Fibroblast of the conjunctiva (primary cell): ENCODE measurements around the gene C10orf90.

ENCODE experiments used
- DNase-seq: peaks from one replicate; pipeline ENCODE4 v3.0.0-alpha.2; 2010; ENCODE audit warnings: low read depth

C10orf90 gene

DNA sequence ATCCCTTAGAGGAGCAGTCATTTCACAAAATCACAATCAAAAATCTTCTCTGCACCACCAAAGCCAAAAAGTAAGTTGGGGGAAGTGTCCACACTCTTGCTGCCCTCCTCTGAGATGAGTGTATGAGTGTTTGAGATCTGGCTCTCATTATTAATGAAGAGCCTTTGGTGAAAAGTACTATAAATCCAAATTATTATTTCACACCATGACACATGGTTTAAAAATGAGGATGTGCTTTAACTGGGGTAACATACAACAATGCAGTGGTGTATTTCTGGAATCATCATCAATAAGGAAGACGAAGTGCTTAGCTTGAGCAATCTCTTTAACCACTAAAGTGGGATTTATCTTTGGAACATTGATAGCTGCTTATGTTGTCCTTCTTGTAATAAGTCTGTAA, 168.1 kb downstream of the C10orf90 start:
- DNase-seq = no peak

DNA sequence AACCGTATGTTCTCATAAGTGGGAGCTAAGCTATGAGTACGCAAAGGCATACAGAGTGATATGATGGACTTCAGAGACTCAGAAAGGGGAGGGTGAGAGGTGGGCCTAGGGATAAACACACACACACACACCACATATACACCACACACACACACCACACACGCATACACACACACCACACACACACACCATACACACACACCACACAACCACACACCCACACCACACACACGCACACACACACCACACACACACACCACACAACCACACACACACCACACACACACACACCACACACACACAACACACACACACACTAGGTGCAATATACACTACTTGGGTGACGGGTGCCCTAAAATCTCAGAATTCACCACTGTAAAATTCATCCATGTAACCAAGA, 168.7 kb downstream of the C10orf90 start:
- no peak for DNase-seq

DNA sequence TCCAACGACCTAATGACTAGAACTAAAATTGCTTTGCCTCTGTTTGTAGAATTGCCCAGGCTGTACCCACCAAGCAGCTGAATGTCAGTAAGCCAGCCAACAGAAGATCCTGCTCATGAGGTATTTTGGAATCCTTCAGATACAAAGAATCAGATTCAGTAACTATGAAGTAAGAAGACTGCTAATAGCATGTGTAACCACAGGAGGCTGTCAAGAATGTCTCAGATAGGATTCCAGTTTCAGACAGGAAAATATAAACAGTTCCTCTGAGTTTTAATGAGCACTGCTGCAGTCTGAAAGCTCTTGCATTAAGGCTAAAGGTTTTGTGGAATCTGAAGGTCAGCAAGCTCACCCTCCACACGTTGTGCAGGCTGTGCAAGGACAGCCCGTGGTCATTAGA, 169.6 kb downstream of the C10orf90 start:
- peak; percentile 8 for DNase-seq

DNA sequence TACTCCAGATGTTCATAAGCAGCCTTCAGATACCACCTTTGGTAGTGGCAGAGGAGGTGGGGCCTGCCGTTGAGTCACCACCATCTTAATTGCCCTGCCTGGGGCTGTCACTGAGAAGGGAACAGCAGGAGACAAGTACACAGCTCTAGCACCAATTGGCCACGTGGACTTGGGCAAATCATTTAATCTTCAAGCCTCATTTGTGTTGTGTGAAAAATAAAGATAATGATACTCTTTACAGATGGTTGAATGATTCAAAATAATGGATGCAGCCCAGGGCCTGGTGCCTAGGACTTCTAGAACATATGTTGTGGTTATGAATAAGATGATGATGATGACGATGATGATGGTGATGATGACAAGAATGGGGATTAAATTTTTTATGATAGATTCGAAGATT, 170.3 kb downstream of the C10orf90 start:
- DNase-seq = no peak

DNA sequence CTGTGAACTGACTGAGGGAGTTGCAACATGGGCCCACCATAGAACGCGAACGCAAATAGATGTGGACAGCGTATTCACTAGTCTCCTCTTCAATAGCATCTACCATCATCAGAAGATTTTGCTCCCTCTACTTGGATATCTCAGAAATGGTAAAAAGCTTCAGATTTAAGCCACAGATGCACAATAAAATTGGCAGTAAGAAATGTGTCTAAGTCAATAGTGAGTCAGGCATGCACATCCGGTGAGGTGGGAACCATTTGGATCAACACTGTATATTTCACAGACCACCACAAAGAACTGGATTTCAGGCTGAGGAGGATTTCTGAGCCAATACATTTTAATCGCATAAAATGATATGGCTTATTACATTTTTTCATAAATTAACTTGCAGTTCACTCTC, 170.7 kb downstream of the C10orf90 start:
- DNase-seq = no peak

DNA sequence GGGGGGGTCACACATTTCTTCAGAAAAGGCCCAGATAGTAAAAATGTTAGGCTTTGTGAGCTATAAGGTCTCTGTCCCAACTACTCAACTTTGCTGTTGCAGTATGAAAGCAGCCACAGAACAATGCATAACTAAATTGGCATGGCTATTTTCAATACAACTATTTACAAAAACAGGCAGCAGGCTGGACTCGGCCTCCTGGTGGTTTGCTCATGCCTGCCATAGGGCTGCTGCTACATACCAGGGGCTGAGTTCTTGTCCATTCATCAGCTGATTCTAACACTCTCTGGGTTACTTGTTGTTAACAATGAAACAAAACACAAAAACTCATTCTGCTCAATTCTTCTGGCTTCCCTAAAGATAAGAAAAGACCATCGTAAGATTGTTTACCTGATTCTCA, 172.8 kb downstream of the C10orf90 start:
- no peak for DNase-seq

DNA sequence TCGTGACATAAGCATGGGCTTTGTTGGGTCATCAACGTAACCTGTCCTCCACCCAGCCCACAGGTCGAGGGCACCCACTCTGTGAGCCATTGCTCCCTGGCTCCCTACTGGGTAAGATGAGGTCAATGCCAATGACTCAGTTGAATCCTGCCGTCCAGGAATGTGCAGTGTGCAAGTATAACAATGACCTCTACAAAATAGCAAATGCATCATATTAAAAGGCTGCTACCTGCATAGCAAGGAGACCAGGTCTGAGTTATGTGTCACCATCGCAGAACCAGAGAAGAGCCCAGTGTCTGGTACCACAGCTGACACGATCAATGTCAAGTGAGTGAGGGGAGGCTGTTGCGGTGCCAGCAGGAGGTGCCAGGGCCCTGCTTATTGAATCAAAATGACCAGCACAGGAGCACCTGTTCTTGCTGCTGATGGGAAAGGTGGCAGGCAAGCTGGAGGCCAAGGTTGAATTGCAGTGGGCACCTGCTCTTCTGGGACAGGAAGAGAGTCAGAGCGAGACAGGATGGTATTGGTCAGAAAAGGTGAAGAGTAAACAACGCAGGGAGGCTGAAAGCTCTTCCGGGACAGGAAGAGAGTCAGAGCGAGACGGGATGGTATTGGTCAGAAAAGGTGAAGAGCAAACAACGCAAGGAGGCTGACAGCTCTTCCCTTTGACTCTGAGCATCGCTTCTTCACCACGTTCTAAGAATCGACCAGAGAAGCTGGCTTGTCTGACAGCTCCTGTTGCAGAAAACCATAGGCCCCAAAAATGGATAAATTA, 173.5 kb downstream of the C10orf90 start:
- no peak for DNase-seq

DNA sequence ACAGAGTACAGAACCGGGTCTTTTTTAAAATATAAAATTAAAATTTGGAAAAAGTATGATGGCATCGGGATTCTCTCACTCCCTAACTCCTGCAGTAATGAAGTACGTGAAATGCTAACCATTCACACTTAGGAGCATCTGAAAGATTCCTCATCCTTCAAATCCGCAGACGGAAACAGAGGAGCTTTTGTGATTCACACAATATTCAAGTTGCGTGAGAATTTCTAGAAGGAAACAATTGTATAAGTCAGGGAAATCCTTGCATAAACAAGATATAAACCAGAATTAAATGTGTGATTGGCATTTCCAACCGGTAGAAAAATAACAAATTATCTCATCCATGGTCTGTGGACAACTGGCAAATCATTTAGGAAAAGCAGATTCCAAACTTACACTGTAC, 179.0 kb downstream of the C10orf90 start:
- DNase-seq = no peak

DNA sequence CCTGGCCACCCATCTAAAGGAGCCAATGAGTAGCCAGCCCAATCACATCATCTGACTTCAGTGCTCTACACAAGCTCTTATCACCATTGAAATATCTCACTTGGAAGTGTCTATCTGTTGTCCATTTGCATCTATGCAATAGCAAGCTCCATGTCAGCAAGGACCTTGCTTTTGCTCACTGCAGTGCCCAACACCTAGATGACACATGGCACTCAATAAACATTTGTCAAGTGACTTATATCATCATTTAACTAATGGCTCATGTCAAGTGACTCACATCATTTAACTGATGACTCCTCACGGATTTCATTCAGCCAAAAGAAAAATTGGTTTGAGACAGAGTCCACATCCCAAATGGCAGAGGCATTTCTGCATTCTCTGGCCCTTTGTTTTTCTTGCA, 189.3 kb downstream of the C10orf90 start:
- DNase-seq = no peak

DNA sequence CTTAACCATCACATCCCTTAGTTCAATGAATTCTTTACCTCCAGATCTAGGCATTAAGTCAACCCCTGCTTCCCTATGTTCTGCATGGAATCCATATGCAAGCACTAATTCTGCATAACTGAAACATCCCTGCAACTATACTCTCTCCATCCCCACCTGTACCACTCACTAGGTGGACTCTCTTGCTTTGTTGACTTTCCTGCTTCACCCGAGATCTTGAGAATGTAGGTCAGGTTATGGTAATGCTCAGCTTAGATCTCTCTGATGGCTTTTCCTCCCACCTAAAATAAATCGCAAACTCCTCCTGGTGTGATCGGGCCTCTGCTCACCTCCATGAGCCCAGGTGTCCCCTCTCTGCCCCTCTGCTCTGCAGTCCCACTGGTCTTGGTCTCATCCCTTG, 189.8 kb downstream of the C10orf90 start:
- DNase-seq = no peak

DNA sequence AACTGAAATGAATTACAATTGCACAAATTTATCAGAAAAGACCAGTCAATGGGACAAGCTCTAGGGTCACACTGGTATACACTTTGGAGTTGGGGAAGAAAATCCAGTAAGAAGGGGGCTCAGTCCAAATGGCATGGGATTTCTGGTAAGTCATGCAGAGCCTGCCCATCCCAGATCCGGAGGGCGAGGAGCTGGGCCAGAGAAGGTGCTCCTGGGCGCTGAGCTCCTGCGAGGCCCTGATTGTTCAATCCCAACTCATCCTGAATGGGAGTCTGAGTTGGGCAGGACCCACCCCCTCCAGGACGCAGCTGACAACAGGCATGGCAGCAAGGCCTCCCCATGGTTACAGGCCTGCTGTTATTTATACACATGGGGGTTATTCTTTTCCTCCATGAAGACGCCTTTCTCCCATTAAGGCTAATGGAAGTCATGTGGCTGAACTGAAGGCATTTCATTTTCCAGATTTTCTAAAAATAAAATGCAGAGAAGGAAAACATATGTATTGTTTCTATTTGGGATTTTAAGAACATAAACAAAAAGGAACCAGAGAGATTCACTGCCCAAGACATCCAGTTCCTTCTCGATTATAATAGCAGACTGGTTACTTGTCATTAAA, 191.1 kb downstream of the C10orf90 start:
- DNase-seq = no peak

DNA sequence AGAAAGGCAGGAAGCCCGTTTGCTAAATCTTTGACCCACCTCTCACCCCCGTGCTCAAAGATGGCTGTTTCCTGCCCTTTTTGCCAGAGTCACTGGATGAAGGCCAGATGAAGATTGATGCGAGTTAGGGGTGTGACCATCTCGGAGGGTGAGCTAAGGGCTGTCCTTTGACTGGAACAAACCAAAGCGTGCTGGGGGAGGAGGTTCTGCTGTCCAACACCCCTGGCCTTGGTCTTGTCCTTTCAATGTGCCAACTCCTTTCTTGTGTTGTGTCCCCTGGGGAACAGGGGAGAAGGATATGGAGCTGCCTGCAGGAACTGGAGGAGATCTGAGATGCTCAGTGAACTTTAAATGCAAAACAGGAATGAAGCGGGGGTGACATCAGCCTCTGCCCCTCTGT, 191.9 kb downstream of the C10orf90 start:
- no peak for DNase-seq

DNA sequence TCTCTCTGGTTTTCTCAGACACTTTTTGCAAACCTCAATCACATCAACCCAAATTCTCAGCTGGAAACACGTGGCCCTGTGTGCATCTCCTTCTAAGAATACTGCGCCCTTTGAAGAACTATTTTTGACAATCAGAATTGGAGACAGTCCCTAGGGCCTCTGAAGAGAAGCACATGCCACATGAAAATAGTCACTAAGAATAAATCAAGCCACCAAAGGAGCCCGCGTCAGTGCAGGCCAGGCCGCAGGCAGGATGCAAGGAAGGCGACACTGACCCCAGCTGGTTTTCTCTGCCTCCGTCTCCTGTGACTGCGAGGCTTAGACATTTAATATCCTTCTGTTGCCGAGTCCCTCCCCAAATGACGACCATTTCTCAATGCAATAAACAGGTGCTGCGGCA, 194.2 kb downstream of the C10orf90 start:
- DNase-seq = no peak

DNA sequence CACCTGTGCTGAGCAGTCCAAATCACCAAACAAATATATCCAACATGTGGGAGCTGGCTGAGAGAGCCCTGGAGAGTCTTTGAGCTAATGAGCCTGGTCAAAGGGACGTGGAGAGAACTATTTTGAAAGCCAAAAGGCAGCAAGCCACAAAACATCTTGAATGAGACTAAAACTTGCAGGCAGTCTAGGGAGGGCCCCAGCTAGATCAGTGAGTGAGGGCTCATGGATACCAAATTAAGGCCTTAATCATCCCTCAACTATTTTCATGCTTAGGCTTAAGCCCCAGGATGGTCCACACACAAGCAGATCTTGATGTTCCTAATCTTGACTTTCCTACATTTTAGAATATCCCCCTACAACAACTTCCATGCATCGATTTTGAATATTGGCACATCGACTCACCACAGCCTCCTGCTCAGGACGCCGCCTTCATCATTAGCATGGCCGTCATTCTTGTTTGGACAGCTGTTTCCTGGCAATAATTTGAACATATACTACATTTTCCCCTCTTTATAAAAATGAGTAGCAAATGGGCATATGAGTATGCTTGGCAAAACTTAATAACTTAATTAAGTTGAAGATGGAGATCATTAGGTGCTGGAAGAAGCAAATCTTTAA, 195.3 kb downstream of the C10orf90 start:
- no peak for DNase-seq

DNA sequence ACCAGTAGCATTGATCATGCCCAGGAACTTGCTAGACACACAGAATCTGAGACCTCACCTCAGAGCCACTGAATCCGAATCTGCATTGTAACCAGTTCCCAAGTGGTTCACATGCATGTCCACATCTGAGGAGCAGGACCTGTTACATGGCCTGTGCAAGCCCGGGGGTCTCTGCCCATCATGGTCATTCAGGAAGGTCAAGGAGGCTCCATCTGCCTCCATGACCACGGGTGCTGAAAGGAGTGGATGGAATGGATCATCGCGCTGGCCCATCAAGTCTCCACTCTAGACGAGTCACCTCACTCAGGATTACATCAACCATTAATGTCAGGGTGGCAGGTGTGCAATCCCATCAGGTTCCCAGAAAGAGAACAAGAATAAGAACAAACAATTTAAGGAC, 196.5 kb downstream of the C10orf90 start:
- DNase-seq = no peak

DNA sequence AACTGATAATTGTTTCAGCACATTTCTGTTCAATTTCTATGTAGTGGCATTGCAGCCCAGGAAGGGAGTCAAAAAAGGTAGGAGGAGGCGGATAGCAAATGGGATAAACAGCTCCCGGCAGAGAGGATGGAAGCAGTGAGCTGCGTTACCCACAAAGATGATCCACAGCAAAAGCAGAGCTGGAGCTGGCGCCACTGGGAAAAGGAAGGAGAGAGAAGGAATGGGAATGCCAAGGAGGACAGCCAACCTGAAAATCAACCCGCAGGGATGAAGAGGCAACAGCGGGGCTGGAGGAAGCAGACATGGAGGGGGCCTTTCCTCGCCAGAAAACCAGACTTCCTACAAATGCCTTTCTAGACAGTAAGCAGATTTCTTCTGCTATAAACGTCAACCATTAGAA, 199.5 kb downstream of the C10orf90 start:
- no peak for DNase-seq

DNA sequence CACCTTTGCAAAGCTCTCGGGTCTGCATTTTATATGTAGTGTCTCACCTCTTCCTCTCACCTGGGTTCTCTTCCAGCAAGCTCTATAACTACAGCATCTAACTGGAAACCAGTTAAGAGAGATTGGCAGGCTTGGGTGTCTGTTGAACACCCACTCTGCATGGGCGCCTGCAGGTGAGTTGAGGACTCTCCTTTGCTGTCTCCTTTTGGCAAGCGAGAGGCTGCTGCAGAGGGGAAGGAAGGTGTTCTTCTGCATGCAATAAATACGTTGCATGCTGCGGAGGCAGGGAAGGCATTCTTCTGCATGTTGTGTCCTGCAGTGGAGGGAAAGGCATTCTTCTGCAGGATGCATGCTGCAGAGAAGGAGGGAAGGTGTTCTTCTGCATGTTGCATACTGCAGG, 200.8 kb downstream of the C10orf90 start:
- no peak for DNase-seq

DNA sequence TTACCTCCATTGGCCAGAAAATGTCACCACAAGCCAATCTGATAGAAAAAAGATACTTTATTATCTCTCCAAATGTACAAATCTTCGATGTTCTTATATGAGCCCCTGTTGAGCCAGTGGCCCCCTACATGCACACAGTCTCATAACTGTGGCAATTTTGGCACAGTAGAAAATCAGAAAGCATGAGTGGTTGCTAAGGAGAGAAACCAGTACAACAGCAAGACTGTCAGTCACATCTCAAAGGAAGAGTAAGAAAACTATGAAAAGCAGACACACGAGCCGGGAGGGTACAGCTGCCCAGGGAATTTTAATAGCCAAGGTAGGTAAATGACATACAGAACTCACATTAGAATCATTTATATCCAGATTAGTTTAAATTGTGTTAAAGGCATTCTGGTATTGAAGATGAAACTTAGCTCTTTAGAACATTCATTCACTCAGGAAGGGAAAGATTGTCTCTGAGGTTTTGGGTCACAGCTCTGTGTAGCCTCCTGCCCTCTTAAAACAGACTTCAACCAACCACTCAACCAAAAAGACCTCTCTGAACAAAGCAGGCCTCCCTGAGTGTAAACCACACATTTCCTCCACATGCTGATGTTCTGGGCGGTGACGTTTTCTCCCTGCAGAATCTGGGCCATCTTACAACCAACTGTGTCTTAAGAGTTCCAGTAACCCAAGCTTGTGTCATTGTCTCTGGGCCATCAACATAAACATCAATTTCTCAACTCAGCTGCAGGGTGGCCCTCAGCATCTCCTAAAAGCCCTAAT, 201.4 kb downstream of the C10orf90 start:
- DNase-seq = no peak

DNA sequence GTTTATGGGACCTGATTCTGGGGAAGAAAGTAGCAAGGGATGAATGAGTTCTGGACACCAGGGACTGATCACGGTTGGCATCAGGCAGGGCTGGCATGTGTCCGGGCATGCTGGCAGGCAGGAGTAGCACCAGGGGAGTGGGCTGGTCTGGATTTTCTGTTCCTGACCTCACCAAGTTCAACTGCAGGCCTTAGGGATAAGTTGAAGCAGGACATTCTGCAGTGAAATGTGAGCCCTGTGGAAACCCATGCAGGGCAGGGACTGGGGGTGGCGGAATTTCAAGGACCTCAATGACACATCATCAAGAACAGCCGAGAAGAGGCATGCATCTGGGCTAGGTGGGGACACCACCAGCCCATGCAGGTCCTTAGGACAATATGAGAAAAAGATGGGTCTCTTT, 202.0 kb downstream of the C10orf90 start:
- no peak for DNase-seq

DNA sequence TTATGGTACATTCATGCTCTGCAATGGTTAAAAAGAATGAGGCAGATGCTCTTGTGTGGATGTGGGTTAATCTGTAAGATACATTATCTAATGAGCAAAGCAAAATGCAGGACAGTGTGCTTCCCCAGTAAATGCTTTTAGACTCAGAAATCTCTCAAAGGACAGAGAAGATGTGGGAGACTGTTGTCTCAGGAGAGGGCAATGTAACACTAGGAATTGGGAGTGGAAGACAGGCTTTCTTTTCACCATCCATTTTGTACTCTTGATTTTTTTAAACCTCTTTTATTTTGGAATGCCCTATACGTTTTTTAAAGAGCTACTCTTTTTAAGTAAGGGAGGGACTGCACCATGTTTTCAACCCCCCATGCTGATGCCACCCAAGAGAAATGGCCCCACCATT, 204.7 kb downstream of the C10orf90 start:
- no peak for DNase-seq

DNA sequence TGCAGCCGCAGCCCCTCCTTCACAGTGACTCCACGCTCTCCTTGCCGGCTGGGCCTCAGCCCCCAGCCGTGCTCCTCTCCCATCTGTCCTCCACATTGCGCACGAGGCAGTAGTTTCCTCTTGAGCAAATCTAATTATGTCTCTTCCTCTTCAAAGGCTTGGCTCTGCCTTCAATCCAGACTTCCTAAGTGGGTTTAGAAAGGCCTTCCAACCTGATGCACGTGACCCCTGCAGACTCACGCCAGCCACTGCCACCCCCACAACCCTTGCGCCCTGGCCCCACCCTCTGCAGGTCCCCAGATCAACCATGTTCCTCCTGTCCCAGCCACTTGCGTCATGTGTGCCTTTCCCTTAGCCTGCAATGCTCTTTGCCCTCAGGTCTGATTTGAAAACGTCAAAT, 207.2 kb downstream of the C10orf90 start:
- DNase-seq = no peak

DNA sequence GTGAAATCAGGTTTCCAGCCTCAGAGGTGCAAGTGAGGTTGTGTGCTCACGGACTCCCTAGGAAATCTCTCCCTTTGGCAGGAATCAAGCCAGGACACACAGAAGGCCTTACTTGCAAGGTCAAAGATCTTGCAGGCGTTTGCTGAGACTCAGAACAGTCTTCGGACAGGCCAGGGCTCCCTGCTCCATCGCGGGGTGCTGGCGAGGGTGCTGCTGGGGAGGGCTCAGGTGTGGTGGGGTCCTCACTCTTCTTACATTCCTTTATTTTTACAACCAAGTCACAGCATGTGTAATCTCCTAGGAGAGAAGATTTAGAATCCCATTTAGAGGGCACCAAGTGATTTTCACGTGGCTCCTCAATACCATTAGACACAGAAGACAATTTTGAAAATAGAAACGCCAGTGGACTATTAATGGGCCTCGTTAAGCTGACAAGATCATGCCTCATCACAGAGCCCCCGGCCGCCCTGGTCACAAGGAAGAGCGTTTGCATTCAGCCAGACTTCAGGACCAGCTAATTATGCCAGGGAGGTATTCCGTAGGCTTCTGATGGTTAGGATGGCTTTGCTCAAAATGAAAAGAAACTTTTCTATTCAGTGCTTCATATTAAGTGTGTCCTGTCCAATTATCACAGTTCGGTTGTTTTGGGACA, 209.1 kb downstream of the C10orf90 start:
- no peak for DNase-seq
